Endometrial microvascular endothelial cells (primary cell): Measurements from ENCODE around the gene CCPG1. TPM values are rescaled to one million over a fixed set of nuclear protein-coding genes. Genes with fewer than 3 reads are reported as not detected.

Experiments
- in situ Hi-C: cut with HindIII; loops from 2 replicates; pipeline ENCODE4 v1.10.0; 2017; ENCODE audit warnings: low sequenced_read_pairs, low pct_unique_long_range_greater_than_20kb; ENCODE audit errors: inconsistent ontology term
- total RNA-seq: library from RNA; depleted of rRNA; stranded (reverse); fragments of >200 nt; gene quantifications from one replicate; pipeline ENCODE4 v1.2.3, GENCODE V29; 2015; ENCODE audit errors: inconsistent ontology term

Gene CCPG1
- total RNA-seq, 1 donor from 2014 or later: 29.8 TPM

DNA sequence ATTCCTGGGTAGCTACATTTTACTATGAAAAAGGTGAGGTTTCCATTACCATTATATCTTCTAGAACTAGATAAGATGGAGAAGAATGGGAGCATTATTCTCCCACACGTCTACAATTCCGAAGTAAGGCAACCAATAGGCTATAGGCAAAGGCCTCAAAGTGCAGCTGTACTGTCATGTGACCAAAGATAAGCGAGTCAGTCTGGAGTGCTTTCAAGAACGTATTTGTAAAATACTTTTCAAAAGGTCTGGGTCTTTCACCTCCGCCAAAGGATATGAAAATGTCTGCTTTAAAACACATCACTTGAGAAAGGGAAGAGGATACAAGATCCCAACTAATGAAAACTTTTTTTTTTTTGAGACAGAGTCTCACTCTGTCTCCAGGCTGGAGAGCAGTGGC is 9.9 kb downstream of the CCPG1 start:
- in situ Hi-C loops: no loop called here

DNA sequence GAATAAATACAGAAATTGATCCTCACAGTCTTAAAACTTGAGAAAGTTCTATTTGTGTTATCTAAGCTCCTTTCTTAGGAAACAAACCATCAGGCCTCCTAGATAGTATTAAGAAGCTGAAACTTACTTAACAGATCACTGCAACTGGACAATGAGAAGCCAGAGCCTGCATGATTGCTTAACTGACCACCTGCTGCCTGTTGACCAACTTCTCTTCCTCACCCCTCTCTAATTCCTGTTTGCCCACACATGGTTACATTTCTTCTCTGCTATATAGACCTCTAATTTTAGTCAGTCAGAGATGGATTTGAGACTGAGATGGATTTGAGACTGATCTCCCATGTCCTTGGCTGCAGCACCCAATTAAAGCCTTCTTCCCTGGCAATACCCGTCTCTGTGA is 13.5 kb downstream of the CCPG1 start:
- in situ Hi-C loops: no loop called here

DNA sequence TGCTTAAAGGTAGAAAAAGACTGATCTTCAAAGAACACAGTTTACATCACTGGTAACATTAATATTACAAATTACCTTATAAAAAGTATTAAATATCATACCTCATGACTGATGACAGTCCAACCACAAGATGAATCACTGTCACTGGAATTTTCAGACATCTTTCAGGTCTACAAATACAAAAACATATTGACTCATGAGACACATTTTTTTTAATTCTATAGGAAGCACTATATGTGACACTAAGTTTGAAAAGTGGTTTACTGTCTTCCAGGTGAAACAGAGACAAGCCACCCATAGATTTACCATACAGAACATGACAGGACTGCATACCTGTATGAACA is 18.9 kb downstream of the CCPG1 start:
- in situ Hi-C loops: no loop called here

DNA sequence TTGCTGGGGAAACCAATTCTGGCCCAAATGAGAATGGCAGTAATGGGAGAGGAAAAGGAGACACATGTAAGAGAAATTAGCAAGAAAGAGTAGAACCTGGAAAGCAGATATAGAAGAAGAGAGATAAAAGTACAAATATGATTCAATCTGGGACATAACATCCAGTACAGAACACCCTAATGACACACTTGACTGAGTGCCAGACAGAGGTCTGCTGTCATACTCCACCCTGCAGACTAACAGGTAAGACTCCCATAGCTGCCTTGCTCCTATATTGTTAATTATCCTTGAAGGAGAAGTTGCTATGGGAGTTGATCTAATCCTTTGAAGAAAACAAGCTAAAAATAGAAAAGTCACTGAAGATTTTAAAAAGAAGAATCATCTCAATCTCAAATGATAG is 21.1 kb downstream of the CCPG1 start:
- in situ Hi-C loops: no loop called here

DNA sequence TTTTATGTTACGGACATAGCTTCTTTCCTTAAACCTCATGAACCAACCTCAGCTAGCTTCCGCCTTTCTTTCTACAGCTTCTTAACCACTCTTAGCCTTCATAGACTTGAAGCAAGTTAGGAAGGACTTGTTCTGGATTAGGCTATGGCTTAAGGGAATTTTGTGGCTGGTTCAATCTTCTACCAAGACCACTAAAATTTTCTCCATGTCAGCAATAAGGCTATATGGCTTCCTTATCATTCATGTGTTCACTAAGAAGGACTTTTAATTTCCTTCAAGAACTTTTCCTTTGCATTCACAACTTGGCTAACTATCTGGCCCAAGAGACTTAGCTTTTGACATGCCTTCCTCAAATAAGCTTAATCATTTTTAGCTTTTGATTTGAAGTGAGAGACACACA is 24.5 kb downstream of the CCPG1 start:
- in situ Hi-C loops: no loop called here

DNA sequence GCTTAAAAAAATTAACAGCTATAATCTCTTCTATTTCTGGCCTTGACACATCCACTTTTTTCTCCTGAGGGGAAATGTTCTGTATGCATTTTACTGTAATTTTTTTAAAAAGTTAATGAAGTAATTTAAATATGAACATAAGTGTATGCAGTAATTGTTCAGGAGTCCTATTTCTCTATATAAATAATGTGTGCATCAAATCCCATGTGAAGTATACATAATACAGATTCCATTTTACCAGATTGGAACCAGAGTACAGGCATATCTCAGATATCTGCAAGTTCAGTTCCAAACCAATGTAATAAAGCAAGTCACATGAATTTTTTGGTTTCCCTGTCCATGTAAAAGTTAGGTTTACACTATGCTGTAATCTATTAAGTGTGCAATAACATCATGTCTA is 26.6 kb downstream of the CCPG1 start:
- in situ Hi-C loops: no loop called here

DNA sequence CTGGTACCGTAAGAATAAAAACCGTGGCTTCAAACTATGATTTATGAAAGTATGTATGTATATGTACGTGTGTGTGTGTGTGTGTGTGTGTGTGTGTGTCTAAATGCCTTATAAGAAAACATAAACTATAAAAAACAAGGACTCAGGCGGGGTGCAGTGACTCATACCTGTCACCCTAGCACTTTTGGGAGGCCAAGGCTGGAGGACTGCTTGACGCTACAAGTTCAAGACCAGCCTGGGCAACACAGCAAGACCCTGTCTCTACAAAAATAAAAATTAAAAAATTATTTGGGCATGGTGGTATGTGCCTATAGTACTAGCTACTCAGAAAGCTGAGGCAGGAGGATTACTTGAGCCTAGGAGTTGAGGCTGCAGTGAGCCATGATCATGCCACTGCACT is 29.1 kb downstream of the CCPG1 start:
- in situ Hi-C loops: no loop called here

DNA sequence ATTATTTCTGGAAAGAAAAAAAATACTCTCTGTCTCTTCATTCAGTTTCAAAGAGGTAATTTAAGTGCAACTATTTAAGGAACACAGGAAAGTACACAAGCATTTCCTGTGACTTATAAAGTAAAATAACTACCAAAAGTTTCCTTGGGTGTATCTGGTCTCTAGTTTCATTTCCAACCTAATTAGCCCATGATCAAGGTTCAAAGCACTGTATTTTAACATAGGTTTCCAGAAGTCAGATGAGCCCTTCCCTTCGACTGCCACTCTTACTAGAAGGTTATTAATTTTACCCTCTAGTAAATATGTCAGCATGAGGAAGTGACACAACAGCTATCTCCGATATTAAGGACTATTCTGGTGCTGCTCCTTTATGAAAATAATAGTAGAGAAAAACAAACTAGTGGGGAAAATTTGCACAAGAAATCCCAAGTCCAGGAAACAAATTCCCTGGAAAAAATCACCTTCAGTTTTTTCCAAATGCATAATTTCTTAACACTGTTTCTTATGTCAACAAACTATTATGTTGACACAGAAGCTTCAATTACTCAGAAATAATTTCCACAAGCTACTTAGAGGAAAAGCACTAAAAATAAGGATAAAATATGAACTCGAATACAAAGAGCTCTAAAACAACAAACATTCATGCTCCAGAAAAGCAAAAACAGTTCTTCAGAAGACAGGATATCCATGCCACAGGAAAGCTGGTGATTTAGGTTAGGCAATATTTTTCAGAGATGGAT is 35.3 kb downstream of the CCPG1 start:
- in situ Hi-C loops: no loop called here

DNA sequence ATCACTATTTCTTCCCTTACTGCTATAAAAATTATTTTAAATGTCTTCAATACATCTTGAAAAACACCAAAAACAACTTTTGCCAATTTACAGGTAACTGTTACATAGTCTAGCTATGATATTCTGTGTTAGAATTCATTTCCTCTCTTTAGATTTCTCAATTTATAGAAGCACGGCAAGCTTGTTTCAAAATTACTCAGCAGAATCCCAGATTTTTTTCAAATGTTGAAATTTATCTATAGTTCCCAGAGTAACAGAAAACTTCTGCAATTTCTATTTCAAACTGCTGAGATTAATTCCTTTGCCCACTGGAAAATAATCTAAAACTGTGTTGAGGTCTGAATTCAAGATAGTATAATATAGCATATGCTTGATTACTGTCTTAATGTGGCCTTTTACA is 41.2 kb downstream of the CCPG1 start:
- in situ Hi-C loops: no loop called here

DNA sequence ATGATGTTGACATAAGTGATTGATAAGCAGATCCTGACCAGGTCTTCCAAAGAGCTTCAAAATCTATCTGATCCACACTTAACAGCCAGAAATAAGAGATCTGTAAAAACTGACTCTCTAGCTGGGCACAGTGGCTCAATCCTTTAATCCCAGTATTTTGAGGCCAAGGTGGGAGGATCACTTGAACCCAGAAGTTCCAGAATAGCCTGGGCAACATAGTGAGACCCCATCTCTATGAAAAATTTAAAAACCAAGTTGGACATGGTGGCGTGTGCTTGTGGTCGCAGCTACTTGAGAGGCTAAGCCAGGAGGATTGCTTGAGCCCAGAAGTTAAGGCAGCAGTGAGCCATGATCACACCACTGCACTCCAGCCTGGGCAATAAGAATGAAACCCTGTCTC is 45.5 kb downstream of the CCPG1 start:
- in situ Hi-C loops: no loop called here

DNA sequence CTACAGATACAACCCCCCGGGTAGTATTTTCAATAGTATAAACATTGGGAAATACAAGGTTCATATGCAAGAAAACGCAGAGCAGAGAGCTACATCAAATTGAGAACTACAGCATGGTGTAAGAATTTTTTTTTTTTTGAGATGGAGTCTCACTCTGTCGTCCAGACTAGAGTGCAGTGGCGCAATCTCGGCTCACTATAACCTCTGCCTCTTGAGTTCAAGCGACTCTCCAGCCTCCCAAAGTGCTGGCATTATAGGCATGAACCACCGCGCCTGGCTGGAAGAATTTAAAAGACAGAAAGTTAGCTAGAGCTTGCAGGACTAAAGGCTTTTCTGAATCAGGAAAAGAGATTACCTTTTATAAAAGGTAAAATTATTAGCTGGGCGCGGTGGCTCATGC is 47.1 kb downstream of the CCPG1 start:
- in situ Hi-C loops: no loop called here

DNA sequence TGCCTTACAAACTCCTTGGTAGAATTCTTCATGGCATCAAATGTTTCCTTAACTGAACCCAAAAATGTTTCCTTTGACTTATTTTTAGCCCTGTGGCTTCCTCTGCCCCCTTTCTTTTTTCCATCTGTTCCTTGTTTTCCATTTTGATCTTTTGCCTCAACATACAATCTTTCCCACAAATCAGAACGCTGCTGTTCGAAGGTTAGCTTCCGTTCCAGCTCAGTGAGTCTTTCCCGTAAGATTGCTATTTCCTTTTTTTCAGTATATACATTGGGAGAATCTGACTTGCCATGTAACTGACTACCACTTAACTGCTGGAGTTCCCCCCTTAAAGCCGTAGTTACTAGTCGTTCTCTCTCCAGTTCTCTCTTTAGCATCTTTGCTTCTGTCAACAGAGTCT is 47.9 kb downstream of the CCPG1 start:
- in situ Hi-C loops: no loop called here

DNA sequence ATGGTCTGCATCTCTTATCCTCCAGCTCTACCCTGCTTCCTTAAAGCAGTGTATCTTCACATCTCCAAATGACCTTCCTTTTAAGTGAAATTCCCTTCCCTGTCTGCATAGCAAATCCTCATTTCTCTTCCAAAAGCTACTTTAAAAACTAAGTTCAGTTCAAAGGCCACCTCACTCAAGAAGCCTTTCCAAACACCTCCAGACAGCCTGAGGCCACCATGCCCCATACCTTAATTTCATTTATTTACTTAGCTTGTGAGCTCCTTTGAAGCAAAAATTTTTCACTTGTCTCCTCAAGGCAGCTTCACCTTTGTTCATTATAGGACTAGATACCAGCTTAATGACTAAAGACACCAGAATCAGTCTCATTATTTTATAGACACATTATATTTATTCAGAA is 49.7 kb downstream of the CCPG1 start:
- in situ Hi-C loops: no loop called here

DNA sequence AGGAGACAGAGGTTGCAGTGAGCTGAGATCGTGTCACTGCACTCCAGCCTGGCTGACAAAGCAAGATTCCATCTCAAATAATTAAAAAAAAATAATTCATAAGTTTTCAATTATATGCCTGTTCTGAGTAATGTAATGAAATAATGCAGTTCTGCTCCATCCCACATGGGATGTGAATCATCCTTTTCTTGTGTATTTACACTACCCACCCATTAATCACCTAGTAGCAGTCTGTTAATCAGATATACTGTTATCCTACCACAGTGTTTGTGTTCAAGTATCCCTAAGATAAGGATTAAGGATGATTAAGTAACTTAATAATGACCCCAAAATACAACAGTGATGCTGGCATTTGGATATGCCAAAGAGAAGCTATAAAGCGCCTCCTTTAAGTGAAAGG is 50.4 kb downstream of the CCPG1 start:
- in situ Hi-C loops: no loop called here

DNA sequence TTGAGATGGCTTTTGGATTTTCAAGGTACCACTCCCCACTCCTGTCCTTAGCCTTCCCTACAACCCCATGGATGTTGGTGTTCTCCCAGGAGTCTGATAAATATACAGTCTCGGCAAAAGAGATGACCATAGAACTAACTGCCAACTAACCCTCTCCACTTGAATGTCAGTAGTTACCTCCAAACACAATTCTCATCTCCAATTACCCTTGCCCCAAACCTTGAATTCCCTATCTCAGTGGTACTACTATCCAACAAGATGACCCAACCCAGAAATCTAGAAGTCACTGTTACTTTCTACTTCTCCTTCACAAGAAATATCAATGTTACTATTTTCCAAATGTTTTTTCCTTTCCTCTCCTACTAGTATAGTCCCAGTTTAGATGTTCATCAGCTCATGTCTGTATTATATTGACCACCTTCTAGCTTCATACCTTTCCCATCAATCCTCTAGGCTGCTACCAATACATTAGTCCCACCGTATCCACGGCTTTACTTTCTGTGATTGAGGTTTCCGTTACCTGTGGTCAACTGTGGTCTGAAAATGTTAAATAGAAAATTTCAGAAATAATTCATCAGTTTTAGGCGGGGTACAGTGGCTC is 51.1 kb downstream of the CCPG1 start:
- in situ Hi-C loops: no loop called here

DNA sequence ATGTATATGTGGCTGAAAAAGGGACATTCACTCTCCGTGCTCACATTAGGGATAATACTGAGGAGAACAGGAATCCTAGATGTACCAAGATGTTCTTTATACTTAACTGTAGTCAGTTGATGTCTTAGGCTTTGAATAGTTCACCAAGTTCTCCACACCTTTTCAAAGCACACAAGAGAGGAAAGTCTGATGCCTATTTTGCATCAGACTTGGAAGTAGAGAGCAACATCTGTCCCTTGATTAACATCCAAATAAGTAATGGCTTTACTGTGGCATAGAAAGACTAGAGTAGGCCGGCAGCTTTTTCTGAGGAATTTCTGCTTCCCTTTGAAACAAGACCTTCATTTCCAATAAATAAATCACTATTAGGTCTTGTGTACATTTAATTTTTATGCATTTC is 55.1 kb downstream of the CCPG1 start:
- in situ Hi-C loops: no loop called here

DNA sequence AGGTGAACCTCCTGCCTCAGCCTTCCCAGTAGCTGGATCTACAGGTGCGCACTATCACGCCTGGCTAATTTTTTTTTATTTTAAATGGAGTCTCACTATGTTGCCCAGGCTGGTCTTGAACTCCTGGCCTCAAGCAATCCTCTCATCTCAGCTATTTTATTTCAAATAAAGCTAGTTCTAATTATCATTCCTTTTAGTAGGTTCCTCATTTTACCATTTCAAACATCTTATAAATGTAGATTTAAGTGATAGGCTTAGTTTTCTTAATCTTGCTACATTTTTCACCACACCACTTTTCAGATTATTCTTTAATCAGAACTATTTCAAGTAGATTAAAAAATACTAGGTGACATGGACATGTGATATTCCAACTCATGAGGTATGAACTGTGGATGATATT is 58.9 kb downstream of the CCPG1 start:
- in situ Hi-C loops: no loop called here

DNA sequence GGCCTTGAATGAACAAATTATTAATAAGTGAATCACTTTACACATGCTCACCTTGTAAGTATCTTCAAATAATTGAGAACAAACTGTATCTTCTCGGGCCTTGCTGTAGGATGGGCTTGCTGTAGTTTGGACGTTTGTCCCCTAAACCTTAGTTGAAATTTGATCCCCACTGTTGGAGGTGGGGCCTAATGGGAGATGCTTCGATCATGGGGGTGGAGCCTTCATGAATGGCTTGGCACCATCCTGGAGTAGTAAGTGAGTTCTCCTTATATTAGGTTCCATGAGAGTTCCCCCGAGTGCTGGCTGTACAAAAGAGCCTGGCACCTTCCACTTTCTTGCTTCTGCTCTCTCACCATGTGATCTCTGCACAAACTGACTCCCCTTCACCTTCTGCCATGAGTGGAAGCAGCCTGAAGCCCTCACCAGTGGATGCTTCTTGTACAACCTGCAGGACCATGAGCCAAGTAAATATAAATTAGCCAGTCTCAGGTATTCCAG is 59.8 kb downstream of the CCPG1 start:
- in situ Hi-C loops: no loop called here

DNA sequence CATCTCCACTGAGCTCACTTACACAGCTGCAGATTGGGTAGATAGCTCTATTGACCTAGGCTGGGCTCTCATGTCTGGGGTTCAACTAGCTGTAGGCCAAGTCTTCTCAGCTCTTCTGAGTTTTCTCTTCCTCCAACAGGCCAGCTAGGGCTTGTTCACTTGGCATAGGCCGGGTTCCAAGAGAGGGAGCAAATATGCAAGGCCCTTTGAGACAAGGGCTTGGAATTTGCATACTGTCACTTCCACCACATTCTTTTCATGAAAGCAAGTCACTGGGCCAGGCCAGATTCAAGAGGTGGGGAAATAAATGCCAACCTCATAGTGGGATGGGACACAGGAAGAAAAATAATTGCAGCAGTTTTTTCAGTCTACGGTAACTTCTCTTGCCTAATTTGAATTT is 64.0 kb downstream of the CCPG1 start:
- in situ Hi-C loops: no loop called here

DNA sequence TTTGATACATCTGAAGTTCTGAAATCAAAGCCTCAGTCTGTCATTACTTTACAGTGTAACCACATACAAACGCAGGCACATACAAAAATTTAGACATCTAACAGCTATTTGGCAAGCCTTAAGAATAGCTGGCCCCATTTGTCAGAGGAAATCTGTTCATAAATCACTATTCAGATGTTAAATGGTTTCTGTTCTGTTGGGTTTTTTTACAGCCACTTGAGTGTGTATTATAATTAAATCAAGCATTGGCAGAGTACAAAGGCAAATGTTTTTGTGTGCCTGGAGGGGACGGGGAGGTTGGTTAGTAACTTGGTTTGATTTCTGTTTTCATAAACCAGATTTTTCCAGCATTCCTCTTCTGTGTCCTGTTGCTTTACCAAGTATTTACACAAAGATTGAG is 65.0 kb downstream of the CCPG1 start:
- in situ Hi-C loops: no loop called here

DNA sequence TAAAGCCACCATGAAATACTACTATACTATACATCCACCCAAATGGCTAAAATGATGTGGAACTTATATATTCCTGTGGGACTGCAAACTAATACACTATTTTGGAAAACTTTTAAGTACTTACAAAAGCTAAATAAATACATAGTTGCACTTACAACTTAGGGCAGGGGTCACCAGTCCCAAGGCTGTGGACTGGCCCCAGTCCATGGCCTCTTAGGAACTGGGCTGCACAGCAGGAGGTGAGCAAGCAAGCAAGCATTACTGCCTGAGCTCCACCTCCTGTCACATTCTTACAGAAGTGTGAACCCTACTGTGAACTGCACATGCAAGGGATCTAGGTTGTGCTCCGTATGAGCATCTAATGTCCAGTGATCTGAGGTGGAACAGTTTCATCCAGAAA is 71.0 kb downstream of the CCPG1 start:
- in situ Hi-C loops: no loop called here
